ENCODE measurements around the gene PRPF6.

- TF ChIP-seq CTCF (IDR thresholded peaks at IDR 0.05): no peak
- no peak for TF ChIP-seq POLR2A (IDR thresholded peaks at IDR 0.05)
These were observed 92.7 kb downstream of the PRPF6 start for GRCh38 chr20:64073476-64074183.
